ENCODE results near the gene GBX2. TPM values are rescaled to one million over a fixed set of nuclear protein-coding genes. Genes with fewer than 3 reads are reported as not detected.

GBX2 gene
- total RNA-seq, 1 donor from 2014 or later: 1.8 TPM

GRCh38 chr2:236214376-236214995 is 46.3 kb upstream of the GBX2 start:
- Histone ChIP-seq H2AFZ (ENCODE audit: low read depth, low read length) (peak overlapping the region; percentile 56), H3K27ac (ENCODE audit: low read depth, low read length) (no peak overlapping the region), H3K4me3 (ENCODE audit: insufficient read depth, low read depth, low read length) (no peak overlapping the region), H3K27me3 (ENCODE audit: insufficient read depth, low read length) (peaks cover 8% of the 10 kb centered on the region), H3K36me3 (ENCODE audit: insufficient read depth, low read length) (no peaks in the 10 kb centered on the region), H3K9ac (ENCODE audit: low read length) (no peak overlapping the region), H3K4me2 (ENCODE audit: low read length) (peak overlapping the region; percentile 33), H3K79me2 (ENCODE audit: insufficient read depth, low read length) (no peaks in the 10 kb centered on the region), H3K4me1 (ENCODE audit: insufficient read depth, low read length) (no peaks in the 10 kb centered on the region), H4K20me1 (ENCODE audit: insufficient read depth, low read length) (no peaks in the 10 kb centered on the region), H3K9me3 (ENCODE audit: insufficient read depth, low read depth, low read length) (no peaks in the 10 kb centered on the region)
- H3K27me3 Mint-ChIP-seq (ENCODE audit: low read depth, unreplicated experiment): peaks cover 22% of the 10 kb centered on the region
- TF ChIP-seq CTCF (IDR thresholded peaks at IDR 0.05; ENCODE audit: insufficient read depth, low read depth, low read length) (no peak), EZH2 (IDR thresholded peaks at IDR 0.05; ENCODE audit: insufficient read depth, low read length) (no peak)
- H3K4me3 Mint-ChIP-seq (ENCODE audit: unreplicated experiment): no peak overlapping the region
- H3K27ac Mint-ChIP-seq (ENCODE audit: unreplicated experiment): no peak overlapping the region
- no peak for DNase-seq (ENCODE audit: low read depth)
- H3K9me3 Mint-ChIP-seq (ENCODE audit: unreplicated experiment): no peaks in the 10 kb centered on the region
- no peak for FAIRE-seq
- H3K36me3 Mint-ChIP-seq (ENCODE audit: low read depth, unreplicated experiment): no peaks in the 10 kb centered on the region
- H3K4me1 Mint-ChIP-seq (ENCODE audit: low read depth, unreplicated experiment): peaks cover 4% of the 10 kb centered on the region

DNA sequence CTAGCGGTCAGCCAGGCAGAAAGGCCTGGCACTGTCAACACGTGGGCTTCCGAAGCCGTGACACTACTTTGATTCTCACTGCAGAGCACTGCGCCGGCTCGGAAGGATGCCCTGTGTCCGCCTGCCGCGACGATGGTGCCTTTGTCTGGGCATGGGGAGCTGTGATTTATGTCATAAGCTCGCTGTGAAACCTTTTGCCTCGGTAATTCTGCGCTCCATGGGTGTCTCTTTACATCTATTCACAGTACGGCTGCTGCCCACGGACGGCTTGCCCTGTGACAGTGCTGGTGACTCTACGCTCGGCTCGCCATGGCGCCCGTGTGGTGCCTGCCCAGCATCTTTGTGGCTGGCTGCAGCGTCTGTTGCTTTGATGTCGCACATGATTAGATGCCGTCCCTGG is 43.1 kb upstream of the GBX2 start:
- H3K27ac ChIP-seq (ENCODE audit: low read depth, low read length): no peak overlapping the region
- Mint-ChIP-seq H3K4me3 (ENCODE audit: unreplicated experiment) (no peak overlapping the region), H3K9me3 (ENCODE audit: unreplicated experiment) (no peaks in the 10 kb centered on the region), H3K27me3 (ENCODE audit: low read depth, unreplicated experiment) (peaks cover 13% of the 10 kb centered on the region), H3K27ac (ENCODE audit: unreplicated experiment) (no peak overlapping the region), H3K36me3 (ENCODE audit: low read depth, unreplicated experiment) (no peaks in the 10 kb centered on the region), H3K4me1 (ENCODE audit: low read depth, unreplicated experiment) (peaks cover 5% of the 10 kb centered on the region)
- peaks cover 5% of the 10 kb centered on the region for H3K27me3 ChIP-seq (ENCODE audit: insufficient read depth, low read length)
- no peak for DNase-seq (ENCODE audit: low read depth)
- H3K79me2 ChIP-seq (ENCODE audit: insufficient read depth, low read length): no peaks in the 10 kb centered on the region
- H3K9ac ChIP-seq (ENCODE audit: low read length): no peak overlapping the region
- FAIRE-seq: no peak
- H4K20me1 ChIP-seq (ENCODE audit: insufficient read depth, low read length): no peaks in the 10 kb centered on the region
- no peaks in the 10 kb centered on the region for H3K36me3 ChIP-seq (ENCODE audit: insufficient read depth, low read length)
- TF ChIP-seq CTCF (IDR thresholded peaks at IDR 0.05; ENCODE audit: insufficient read depth, low read depth, low read length) (no peak), EZH2 (IDR thresholded peaks at IDR 0.05; ENCODE audit: insufficient read depth, low read length) (no peak)
- no peak overlapping the region for H3K4me3 ChIP-seq (ENCODE audit: insufficient read depth, low read depth, low read length)
- no peak overlapping the region for H3K4me2 ChIP-seq (ENCODE audit: low read length)
- no peaks in the 10 kb centered on the region for H3K4me1 ChIP-seq (ENCODE audit: insufficient read depth, low read length)
- no peak overlapping the region for H2AFZ ChIP-seq (ENCODE audit: low read depth, low read length)
- peaks cover under 1% of the 10 kb centered on the region for H3K9me3 ChIP-seq (ENCODE audit: insufficient read depth, low read depth, low read length)

- TF ChIP-seq EZH2 (IDR thresholded peaks at IDR 0.05; ENCODE audit: insufficient read depth, low read length) (no peak), CTCF (IDR thresholded peaks at IDR 0.05; ENCODE audit: insufficient read depth, low read depth, low read length) (no peak)
- Histone ChIP-seq H3K4me2 (ENCODE audit: low read length) (no peak overlapping the region), H3K27me3 (ENCODE audit: insufficient read depth, low read length) (peaks cover 2% of the 10 kb centered on the region), H2AFZ (ENCODE audit: low read depth, low read length) (no peak overlapping the region), H4K20me1 (ENCODE audit: insufficient read depth, low read length) (no peaks in the 10 kb centered on the region), H3K4me3 (ENCODE audit: insufficient read depth, low read depth, low read length) (no peak overlapping the region), H3K9me3 (ENCODE audit: insufficient read depth, low read depth, low read length) (peaks cover 3% of the 10 kb centered on the region), H3K27ac (ENCODE audit: low read depth, low read length) (no peak overlapping the region), H3K4me1 (ENCODE audit: insufficient read depth, low read length) (no peaks in the 10 kb centered on the region), H3K79me2 (ENCODE audit: insufficient read depth, low read length) (no peaks in the 10 kb centered on the region), H3K9ac (ENCODE audit: low read length) (no peak overlapping the region), H3K36me3 (ENCODE audit: insufficient read depth, low read length) (no peaks in the 10 kb centered on the region)
- H3K27ac Mint-ChIP-seq (ENCODE audit: unreplicated experiment): no peak overlapping the region
- no peaks in the 10 kb centered on the region for H3K36me3 Mint-ChIP-seq (ENCODE audit: low read depth, unreplicated experiment)
- FAIRE-seq (no peak), DNase-seq (ENCODE audit: low read depth) (no peak)
- H3K4me3 Mint-ChIP-seq (ENCODE audit: unreplicated experiment): no peak overlapping the region
- H3K9me3 Mint-ChIP-seq (ENCODE audit: unreplicated experiment): no peaks in the 10 kb centered on the region
- peaks cover 5% of the 10 kb centered on the region for H3K4me1 Mint-ChIP-seq (ENCODE audit: low read depth, unreplicated experiment)
- H3K27me3 Mint-ChIP-seq (ENCODE audit: low read depth, unreplicated experiment): peaks cover 5% of the 10 kb centered on the region
These were observed 42.4 kb upstream of the GBX2 start for GRCh38 chr2:236210536-236210935.
